NCI-H82 treated with DMSO at 0.1 percent for 48 hours (cell line): ENCODE measurements around the gene IL21R.

Source experiments
- DNase-seq: peaks from one replicate; lab custom pipeline; 2025; ENCODE audit not compliant: unreplicated experiment; lab: John Stamatoyannopoulos, UW

Gene IL21R

DNA sequence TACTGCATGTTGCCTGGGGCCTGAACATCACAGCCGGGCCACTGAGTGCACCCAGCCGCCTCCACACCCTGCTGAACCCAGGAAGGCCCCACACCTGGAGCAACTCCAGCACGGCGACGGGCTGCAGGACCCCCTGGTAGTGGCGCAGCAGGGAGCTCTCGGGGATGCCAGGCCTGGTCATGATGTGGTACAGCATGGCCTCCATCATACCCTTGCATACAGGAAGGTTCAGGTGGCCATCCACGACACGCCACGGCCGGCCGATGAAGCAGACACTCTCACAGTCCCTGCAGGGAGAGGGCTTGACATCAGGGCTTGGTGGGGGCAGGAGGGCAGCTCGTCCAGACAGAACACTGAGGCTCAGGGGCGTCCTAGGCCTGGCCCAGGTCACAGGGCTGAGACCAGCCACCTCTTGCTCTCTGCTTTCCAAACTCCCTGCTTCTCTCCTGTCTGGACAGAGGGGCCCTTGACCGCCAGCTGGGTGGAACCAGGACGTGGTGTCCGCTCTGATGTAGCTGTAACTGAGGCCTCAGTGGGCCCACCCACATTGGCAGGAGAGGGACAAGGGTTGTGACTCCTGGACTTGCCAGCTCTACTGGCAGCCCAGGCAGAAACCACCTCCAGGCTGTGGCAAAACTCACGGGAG lies 60.3 kb downstream of the IL21R start:
- no peak for DNase-seq

DNA sequence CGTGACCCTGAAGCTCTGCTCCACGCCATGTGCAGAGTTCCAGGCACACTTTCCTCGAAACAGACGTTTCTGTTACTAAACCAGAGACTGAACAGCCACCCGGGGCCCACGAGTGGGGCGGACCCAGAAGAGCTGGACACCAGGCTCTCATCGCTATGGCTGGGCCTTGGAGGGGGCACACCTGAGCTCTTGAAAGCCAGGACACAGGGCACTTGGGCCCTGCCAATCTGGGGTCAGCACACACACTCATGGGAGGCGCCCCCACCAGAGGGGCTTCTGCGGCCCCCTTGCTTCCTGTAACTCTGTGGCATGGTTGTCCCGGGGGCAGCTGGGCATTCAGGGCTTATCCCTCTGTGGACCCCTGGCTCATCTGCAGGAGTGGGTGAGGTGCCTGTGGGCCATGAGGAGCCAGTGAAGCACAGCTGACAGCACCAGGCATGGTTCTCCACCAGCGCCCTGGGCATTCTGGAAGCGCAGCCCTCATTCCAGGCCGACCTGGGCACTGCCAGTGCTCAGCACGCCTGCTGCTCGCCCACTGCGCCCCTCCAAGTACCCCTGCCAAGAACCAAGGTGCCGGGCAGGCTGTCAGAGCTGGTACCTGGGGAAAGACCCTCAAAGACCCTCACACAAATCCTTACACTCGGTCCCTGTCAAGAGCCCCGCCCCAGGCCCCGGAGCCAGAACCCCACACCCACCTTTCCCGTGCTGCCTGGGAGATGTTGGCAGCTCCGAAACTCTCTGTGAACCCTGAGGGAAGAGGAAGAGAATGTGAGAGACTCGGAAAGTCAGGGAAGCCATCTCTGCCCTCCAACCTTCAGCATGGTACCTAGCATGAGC lies 61.1 kb downstream of the IL21R start:
- no peak for DNase-seq

DNA sequence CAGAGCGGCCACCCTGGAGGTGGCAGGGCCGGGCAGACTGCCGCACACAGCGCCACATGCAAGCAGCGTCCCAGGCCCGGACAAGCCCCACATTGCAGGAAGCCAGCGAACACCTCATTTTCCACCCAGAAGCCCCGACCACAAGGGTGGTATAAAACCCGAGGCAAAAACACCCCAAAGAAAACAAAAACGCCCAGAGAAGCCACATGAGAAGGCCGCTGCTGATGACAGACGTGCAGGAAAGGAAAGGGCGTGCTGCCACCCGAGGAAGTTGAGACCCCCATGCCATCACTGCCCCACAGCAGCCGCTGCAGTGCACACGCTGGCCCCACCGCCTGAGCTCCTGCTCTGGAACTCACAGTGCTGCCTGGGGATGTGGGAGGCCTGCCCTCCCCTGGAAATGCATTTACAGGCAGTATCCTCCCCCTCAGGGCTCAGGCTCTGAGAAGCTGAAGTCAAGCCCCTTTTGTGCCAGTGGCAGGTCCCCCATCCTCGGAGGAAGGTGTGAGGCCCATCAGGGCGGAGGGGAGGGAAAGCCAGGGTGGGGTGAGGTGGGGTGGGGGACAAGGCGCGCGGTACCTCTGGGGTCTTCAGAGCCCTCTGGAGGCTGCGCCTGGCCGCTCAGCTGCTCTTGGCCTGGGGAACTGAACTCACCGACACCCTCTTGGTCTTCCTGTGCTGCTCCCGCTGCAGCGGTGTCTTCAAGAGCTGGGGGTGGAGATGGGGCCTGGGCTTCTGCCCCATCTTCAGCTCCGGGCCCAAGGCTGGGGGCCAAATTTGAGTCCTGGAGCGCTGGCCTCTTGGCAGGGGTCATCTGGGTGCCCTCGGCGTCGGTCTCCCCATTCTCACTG lies 62.0 kb downstream of the IL21R start:
- DNase-seq: no peak

DNA sequence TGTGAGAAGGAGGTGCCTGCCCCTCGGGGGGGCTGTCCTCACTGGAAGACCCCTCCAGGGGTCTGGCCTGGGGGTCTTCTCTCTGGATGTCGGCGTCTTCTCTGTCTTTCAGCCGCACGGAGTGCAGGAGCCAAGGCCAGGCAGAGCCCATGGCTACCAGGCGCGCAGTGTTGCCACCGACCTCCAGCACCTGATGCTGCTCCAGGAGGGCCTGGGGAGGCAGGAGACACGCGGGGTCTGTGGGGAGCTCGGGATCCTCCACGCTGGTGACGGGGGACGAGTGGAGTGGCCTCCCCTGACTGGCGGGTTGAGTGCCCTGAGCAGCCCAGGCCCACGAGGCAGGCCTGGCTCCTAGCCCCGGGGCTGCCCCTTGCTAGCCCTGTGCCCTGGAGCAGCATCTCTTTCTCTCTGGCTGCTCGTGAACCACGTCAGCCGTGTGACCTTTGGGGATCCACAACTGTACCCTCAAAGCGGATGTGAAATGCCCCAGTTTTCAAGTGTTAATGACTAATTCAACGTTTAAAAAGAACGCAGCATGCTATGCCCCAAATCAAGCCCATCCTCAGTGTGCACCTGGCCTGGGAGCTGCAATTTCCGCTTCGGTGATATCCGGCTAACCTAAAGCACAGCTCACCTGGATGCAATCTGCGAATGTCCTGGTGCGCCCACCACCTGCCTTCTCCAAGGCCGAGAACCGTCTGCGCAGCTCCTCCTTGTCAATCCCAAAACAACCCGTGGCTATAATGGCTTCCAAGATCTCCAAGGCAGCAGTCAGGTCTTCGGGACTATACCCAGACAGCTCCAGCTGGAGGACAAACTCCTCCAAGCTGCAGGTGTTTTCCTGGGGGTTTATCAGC lies 62.9 kb downstream of the IL21R start:
- no peak for DNase-seq

DNA sequence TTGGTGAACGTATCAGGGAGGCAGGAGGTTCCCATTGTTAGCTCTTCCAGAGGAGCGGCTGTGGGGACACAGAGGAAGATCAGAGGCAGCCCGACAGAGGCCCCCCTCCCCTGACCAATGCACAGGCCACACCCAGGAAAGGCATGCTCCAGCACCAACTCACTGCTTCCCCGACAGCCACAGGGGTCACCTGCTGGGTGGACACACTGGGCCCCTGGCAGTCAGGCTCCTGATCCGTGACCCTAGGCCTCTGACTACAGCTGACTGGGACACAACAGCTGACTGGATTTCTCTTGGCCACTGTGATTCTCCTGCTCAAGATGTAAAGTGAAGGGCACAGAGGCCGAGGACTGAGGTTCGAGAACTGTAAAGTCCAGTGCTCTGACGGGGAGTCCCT lies 63.5 kb downstream of the IL21R start:
- no peak for DNase-seq

DNA sequence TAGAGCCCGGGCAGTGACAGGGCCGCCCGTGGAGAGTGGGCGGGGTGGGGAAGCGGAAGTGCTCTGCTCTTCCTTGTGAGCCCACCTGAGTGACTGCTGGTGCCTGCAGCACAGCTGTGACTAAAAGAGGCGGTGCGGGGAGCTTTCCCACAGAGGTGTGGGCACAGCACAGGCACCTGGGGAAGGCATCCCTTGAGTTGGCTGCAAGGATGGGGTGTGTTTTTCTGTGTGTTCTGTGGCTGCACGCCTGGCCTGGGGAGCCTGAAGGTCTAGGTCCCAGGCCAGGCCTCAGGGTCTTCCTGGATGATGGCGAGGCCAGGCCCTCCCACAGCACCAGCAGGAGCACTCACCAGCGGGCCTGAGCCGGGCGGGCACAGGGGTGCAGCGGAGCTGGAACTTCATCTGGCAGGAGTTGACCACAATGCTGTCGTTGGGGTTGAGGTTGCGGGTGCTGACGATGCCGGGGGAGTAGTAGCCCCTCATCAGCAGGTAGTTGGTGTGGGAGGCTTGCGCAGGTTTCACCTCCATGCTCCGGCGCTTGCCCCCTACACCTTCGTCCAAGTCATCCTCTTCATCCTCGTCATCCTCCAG lies 67.1 kb downstream of the IL21R start:
- no peak for DNase-seq

DNA sequence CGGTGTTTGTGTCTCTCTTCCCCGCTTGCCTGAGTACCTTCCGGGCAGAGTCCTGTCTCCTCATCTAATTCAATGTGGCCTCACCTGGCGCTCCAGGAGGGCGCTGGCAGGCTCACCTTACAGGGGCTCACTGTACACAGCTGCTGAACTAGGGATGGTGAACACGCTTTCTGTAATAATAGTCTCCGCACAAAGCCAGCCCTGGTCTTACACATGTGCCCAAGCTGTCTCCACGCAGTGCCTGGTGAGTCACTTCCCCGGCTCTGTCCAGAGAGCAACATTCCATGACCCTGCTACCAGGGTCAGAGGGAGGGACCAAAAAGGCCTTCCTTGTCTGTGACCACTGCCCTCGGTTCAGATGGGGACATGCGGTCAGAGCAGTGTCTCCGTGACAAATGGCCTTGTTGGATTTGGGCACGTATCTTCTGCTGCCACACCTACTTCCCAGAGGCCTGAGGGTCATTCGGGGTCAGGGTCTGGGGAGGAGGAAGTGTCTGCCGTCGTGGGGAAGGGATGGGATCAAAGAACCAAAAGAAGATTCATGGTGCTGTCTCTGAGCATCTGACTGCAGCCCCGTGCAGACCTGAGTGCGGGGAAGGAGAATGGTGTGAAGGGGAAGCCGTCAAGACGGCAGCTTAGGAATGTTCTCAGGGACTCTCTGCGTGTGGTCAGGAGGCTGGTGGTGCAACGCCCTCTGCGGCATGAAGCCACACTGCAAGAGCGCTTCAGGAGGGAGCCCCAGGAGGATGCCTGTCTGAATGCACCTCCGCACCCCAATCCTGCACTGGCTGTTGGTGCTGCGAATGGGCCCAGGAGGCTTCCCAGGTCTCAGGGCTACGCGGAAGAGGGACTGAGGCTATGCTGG lies 68.8 kb downstream of the IL21R start:
- DNase-seq: no peak

DNA sequence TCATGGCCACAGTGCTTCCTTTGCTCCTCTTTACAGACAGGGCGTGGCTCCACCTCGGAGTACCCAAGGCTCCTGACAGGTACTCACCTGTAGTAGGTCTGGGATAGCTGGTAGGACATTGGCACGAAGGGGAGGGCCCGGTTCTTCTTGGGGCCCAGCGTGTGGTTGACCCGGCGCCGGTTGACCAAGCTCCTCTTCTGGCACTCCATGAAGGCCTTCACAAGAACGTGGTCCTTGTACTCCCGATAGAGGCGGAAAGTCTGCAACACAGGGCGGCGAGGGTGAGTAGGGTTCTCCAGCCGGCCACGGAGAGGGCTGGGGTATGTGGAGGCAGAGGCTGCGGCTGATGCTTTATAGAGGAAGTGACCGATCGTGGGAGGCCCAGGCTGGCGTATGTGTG lies 69.7 kb downstream of the IL21R start:
- DNase-seq: no peak

DNA sequence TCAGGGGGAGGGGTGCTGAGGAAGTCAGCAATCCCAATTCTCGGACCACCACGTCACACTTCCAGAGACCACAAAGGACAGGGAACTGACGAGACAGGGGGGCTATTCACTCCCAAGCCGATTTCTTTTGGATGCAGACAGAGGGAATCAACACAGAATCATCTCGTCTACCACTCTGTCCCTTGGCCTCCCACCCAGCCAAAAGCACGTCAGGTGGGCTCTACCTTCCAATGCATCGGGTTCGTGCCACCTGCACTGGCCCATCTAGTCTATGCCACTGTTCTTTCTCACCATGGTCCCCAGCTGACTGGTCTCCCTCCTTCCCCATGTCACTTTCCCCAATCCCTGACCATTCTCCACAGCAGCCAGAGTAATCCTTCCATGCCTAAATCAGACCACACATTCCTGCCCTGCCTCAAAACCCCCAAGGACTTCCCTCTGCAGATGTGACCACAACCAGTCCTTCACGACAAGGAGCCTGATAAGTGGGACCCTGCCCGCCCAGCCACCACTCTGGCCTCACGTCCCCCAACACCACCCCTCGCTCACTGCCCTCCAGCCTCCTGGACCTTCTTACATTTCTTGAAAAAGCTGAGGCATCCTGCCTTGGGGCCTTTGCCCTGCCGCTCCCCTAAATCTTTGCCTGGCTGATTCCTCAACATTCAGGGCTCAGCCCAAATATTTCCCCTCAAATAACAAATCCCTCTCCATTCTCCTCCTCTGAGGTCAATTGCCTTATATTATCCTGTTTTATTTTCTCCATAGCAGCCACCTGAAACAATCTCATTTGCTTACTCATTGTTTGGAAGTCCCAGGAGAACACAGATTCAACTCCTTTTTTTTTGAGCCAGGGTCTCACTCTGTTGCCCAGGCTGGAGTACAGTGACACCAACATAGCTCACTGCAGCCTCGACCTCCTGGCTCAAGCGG lies 70.4 kb downstream of the IL21R start:
- no peak for DNase-seq

DNA sequence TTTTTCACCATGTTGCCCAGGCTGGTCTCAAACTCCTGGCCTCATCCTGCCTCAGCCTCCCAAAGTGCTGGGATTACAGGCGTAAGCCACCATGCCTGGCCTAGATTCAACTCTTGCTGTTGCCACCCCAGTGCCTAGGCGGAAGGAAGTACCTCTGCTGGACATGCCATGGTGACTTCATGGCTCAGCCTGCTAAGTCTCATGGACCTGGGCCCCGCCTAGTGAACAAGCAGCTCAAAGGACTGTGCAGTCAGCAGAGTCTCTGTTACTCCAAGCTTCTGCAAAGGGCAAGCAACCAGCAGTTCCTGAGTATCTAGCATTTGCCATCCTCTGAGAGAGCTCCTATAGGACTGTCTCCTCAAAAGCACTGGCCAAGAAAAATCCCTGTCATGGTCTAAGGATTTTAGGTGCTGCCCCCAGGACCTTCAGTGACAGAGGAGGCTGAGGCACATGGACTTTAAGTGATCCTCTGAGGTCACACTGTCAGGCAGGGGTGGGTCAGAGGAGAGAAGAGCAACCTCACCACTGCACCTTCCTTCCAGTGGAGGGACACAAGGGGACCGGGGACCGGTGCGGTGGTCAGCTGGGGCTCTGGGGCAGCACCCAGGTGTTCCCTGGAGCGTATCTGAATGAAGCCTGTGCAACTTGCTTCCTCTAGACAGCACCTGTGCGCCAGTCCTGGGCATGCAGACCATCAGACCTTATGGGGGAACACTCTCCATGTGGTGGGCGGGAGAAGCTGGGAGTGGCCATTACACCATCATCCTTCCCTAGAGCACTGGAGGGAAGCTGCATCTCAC lies 71.3 kb downstream of the IL21R start:
- no peak for DNase-seq

DNA sequence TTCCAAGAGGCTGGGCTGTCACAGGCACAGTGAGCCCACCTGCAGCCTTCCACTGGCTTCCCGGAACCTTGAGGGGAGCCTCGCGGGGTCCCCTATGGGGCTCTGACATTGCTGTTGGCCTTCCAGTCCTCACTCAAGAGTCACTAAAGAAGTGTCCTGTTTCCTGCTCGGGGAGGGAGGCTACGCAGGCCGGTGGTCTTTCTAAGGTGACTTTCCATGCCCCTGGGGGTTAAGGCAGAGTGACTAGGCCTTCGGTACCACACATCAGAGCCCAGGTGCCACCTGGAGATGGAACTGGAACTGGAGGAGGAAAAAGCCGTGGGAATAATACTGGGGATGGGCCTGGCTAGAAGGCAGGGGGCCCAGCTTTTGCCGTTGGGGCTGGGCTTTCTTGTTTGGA lies 72.1 kb downstream of the IL21R start:
- no peak for DNase-seq

DNA sequence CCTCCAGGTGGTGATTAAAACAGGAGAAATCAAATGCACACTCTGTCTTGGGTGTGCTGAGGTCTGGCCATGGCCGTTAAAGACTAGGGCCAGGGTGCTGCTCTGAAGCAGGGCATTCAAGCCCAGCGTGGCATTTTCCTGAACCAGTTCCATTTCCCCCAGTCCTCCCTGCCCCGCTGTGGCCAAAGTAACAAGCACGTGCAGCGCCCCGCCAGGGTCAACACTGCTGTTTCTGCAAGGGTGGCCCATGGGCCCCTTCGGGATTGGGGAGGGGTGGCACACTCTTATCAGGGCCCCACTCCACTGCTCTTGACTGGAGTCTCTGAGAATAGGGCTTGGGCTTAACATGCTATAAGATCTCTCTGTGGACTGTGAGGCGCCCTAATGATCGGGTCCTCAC lies 72.9 kb downstream of the IL21R start:
- DNase-seq: no peak

DNA sequence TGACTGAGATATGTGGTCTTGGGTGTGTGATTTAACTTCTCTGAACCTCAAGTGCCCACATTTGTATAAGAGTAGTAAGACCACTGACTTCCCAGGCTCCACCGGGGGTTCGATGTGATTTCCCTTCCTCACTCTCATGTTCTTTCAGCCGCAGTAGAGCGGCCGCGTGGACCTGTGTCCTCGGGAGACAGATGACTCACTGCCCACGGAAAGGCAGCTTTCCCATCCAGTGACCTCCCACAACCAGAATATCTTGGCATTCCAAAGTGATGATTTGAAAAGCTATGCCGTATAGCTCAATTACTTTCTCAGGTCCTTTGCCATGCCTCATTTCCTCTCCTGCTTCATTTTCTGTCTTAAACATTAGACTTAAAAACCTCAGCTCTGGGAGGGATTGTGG lies 73.6 kb downstream of the IL21R start:
- DNase-seq: no peak

DNA sequence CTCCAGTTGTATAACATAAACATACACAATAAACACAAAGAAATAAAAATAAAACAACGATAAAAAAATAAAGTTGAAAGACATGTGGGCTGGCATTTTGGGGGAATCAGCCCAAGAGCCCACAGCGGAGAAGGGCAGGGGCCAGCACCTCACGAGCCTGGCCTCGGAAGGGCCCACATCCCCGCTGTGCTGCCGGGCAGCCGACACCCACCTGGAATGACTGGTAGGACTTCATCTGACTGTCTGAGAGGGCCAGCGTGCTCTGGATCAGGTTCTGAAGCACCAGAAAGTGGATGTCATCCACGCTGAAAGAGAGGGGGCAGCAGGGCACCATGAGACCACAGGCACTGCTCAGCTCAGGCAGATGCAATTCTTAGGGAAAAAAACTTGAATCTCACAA lies 74.3 kb downstream of the IL21R start:
- no peak for DNase-seq

DNA sequence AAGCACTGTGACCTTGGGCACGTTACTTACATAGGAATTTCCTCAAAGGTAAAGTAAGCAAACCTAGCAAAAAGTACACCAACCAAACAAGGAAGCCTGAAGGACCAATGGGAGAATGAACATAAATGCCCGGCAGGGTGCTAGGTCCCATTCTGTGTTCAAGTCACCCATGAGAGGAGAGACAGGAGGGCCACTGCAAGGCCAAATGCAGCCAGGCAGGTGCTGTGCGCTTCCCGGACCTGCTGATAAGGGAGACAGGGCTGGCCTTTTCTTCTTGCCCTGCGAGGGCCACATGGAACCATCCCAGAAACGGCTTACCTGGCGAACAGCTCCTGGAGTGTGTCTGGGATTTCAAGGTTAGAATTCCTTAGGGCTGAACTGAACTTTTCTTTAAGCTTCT lies 78.8 kb downstream of the IL21R start:
- DNase-seq: no peak

DNA sequence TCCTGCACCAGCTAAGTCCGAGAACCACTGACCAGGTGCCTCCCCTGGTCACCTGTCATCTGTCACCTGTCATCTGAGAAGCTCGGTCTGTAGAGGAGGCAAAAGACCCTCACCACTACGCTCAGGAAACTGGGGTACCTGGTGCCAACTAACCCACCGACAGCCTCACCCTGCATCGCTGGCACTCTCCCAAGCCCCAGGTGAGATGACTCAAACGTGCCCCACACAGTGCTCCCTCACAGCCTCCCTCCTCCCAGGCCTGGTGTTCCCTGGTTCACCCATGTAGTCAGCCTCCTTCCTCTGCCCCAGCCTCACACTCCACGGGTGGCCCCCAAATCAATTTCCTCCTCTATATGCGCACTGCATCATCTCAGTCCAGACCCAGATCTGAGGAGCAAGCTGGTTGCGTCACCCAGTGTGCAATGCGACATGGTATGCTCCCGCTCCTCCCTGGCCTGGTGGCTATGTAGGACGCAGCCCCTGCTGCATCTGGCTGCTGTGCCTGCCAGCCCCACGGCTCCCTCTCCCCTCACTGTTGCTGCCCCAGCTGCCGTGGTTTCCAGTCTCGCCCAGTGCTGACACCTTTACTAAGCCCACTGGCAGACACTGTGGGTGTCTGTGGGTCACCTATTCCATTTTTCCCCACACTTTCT lies 79.4 kb downstream of the IL21R start:
- DNase-seq: no peak

DNA sequence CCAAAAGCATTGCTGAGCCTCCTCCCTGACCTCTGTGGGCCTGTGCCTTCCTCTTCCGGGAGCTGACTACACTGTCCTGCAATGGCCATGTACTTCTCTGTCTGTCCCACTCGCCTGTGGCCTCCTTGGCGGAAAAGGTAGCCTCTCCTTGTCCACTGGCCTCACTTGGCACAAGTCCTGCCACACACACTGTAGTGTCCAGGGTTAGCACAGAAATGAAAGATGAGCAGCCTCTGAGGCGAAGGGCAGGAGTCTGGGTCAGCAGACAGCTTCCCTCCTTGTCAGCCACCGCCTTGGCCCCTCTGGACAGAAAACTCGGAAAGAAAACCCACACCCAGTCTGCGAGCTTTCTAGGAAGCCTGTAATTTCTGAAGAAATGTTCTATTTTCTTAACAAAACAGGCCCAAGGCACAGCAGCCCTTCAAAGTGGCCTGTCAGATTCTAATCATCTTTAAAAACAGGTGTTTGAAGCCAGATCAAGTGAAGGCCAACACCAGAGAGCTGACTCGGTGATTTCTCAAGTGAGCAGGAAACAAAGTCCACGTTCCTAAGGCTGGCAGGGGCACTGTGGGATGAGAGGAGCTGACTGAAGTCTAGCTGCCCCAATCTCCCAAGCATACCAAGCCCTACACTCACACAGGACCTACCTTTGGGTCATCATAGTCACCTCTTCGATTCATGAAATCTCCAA lies 80.6 kb downstream of the IL21R start:
- no peak for DNase-seq
